Natural killer cell (primary cell): ENCODE results near the gene HSPD1. TPM values are rescaled to one million over a fixed set of nuclear protein-coding genes. Genes with fewer than 3 reads are reported as not detected.

ENCODE experiments used
- ATAC-seq, 3 donors: fragments of 150-1000 bp in 2 of 3; fragments of 200-7000 bp in 1 of 3; cut with Tn5 transposase; 1 replicate in 1 of 3; 2 replicates in 2 of 3; pipeline ENCODE4 v1.10.0; 2021; ENCODE audit warnings: mild to moderate bottlenecking in 2 of 3, moderate library complexity in 2 of 3
- DNase-seq, 2 donors: peaks; one replicate each; pipeline versions ENCODE4 v3.0.0 to v3.0.0-alpha.2; 2013 to 2021; ENCODE audit warnings: mixed read lengths in 1 of 2
- H3K27ac ChIP-seq: one replicate; pipeline ENCODE4 v1.5.1; 2013; ENCODE audit warnings: mild to moderate bottlenecking, low read length
- H3K27me3 ChIP-seq: one replicate; pipeline ENCODE4 v1.6.1; 2013; ENCODE audit warnings: low read length; ENCODE audit not compliant: control insufficient read depth, insufficient read depth
- H3K36me3 ChIP-seq: one replicate; pipeline ENCODE4 v1.6.1; 2013; ENCODE audit warnings: low read length; ENCODE audit not compliant: control insufficient read depth, insufficient read depth
- H3K4me1 ChIP-seq: one replicate; pipeline ENCODE4 v1.6.1; 2013; ENCODE audit warnings: low read length; ENCODE audit not compliant: control insufficient read depth, insufficient read depth
- H3K4me3 ChIP-seq: one replicate; pipeline ENCODE4 v1.5.1; 2013; ENCODE audit warnings: low read length
- H3K9me3 ChIP-seq: one replicate; pipeline ENCODE4 v1.6.1; 2013; ENCODE audit warnings: low read length; ENCODE audit not compliant: control insufficient read depth, insufficient read depth
- H3K27ac Mint-ChIP-seq, 2 donors: one replicate each; pipeline ENCODE4 v1.8.0; 2022; ENCODE audit warnings: mild to moderate bottlenecking in 2 of 2, mixed read lengths in 2 of 2, moderate library complexity in 1 of 2
- H3K27me3 Mint-ChIP-seq, 2 donors: one replicate each; pipeline ENCODE4 v1.8.0; 2022; ENCODE audit warnings: low read depth in 2 of 2, mixed read lengths in 2 of 2
- H3K36me3 Mint-ChIP-seq: one replicate; pipeline ENCODE4 v1.8.0; 2022; ENCODE audit warnings: mixed read lengths
- H3K4me1 Mint-ChIP-seq, 2 donors: one replicate each; pipeline ENCODE4 v1.8.0; 2022; ENCODE audit warnings: mixed read lengths in 2 of 2
- H3K4me3 Mint-ChIP-seq: one replicate; pipeline ENCODE4 v1.8.0; 2022; ENCODE audit warnings: mild to moderate bottlenecking, moderate library complexity, mixed read lengths
- H3K9me3 Mint-ChIP-seq, 2 donors: one replicate each; pipeline ENCODE4 v1.8.0; 2022; ENCODE audit warnings: mixed read lengths in 2 of 2
- WGBS: methylation state at CpG from one replicate; pipeline ENCODE4 v1.1.7; 2013; ENCODE audit warnings: missing lambda C conversion rate; ENCODE audit not compliant: insufficient coverage; 5-methylcytosine and 5-hydroxymethylcytosine counted together
- intact Hi-C: fragments of 100-400 bp; cut with micrococcal nuclease; formaldehyde crosslinking; loops from one replicate; pipeline ENCODE4 v1.14.2; 2022
- total RNA-seq, 4 donors: library from RNA; stranded (reverse); fragments of 120-200 nt in 1 of 4; gene quantifications; one replicate each; pipeline versions ENCODE4 v1.2.3 to v1.2.4, GENCODE V29; 2013 to 2022
- TF ChIP-seq, protein P1 (sequence below): fragments of 200-600 bp; IDR thresholded peaks from one replicate; pipeline ENCODE4 v1.8.0; 2022; ENCODE audit warnings: antibody characterized with exemption

Gene HSPD1
- total RNA-seq, result 100 to 1,000 TPM in 2 of 3 donors, 10 to 100 TPM in 1; 79.7 to 130 (median 113) TPM
- total RNA-seq (2013), result 142 TPM

DNA sequence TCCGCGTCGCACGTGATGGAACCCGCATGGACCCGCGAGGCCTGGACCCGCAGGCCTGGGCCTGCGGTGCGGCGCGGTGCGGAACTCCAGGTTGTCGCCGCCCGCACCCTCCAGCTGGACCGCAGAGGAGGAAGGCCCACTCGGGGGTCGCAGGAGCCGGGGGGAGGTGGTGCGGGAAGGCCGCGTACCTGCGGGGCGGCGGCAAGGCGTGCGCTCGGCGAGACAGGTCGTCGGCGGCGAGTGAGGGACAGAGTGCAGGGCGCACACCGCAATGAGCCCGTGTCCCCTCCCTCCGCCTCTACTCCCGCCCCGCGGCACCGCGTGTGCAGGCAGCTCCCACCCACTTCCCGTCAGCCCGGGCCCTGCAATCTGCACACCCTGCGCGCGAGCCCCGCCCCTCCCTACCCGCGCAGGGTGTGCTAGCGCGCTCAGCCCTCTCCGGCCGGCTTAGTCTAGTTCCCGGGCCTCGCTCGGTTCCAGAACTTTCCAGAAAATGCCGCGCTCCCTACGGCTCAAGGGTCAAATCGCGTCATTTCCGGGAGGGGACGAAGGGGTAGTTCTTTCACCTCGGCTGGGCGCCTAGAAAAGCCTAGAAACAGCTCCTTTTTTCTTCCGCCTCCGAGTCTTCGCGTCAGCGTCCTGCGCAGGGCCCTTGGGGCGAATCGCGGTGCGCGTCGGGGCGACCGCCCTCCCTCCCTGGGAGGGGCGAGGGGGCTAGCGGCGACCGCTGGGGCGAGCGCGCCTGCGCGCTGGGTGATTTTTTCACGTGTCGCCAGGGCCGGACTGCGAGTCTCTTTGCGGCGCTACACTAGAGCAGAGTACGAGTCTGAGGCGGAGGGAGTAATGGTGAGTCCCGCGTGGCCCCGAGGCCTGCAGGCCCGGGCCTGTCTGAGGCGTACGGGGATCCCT lies at the start of gene HSPD1, which contains the start of gene HSPE1:
Gene HSPD1 (minus strand): TSS at position 247 of the 909 bp plus-strand sequence. CDS start 992 bp downstream, outside the sequence.
Gene HSPE1 (plus strand): TSS at position 786 of the 909 bp plus-strand sequence. CDS start 58 bp downstream, at position 844.
- under 1% methylated on average over 104 of the region's 104 CpGs for WGBS
- TF ChIP-seq, protein P1, sequence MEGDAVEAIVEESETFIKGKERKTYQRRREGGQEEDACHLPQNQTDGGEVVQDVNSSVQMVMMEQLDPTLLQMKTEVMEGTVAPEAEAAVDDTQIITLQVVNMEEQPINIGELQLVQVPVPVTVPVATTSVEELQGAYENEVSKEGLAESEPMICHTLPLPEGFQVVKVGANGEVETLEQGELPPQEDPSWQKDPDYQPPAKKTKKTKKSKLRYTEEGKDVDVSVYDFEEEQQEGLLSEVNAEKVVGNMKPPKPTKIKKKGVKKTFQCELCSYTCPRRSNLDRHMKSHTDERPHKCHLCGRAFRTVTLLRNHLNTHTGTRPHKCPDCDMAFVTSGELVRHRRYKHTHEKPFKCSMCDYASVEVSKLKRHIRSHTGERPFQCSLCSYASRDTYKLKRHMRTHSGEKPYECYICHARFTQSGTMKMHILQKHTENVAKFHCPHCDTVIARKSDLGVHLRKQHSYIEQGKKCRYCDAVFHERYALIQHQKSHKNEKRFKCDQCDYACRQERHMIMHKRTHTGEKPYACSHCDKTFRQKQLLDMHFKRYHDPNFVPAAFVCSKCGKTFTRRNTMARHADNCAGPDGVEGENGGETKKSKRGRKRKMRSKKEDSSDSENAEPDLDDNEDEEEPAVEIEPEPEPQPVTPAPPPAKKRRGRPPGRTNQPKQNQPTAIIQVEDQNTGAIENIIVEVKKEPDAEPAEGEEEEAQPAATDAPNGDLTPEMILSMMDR, result no peak
- peaks cover 3% of the 10 kb centered on the region for H3K36me3 Mint-ChIP-seq

DNA sequence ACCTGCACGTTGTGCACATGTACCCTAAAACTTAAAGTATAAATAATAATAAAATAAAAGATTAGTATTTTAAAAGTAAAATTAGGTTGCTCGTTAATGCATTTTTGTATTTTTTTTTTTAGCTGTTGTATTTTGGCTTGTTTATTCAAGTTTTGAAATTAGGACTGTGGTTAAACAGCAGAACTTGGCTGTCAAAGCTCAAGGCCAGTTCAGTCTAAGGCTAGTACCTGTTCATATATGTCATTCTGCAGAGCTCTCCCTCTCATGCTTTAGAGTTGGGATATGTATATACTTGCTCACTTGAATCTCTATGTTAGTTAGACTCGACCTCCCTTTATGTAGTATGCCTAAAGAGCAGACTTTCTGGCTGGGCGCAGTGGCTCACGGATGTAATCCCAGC lies 48.9 kb upstream of the HSPD1 start:
- peaks cover 58% of the 10 kb centered on the region for H3K36me3 ChIP-seq
- Mint-ChIP-seq H3K4me3 (no peak overlapping the region), H3K27ac (no peak overlapping the region), H3K9me3 (no peaks in the 10 kb centered on the region), H3K27me3 (no peaks in the 10 kb centered on the region), H3K36me3 (no peaks in the 10 kb centered on the region), H3K4me1 (peaks cover 0 to 6% of the 10 kb centered on the region in 2 donors)
- TF ChIP-seq, protein P1, result no peak
- 96% methylated on average over 4 of the region's 5 CpGs for WGBS
- no peak overlapping the region for H3K4me3 ChIP-seq
- H3K27me3 ChIP-seq, result no peaks in the 10 kb centered on the region
- intact Hi-C loops, result no loop called here
- H3K27ac ChIP-seq, result no peak overlapping the region
- H3K9me3 ChIP-seq, result no peaks in the 10 kb centered on the region
- ATAC-seq, result no peak
- no peaks in the 10 kb centered on the region for H3K4me1 ChIP-seq
- DNase-seq, result no peak

More for the DNA sequence above, at the start of gene HSPD1, which contains the start of gene HSPE1:
- no peaks in the 10 kb centered on the region for H3K27me3 ChIP-seq
- Mint-ChIP-seq H3K27ac (peak within 1 kb of the TSS; percentile 94), H3K27me3 (no peaks in the 10 kb centered on the region), H3K9me3 (no peaks in the 10 kb centered on the region), H3K4me3 (peak within 1 kb of the TSS; percentile 88), H3K4me1 (peaks cover 39 to 48% of the 10 kb centered on the region in 2 donors)
- DNase-seq (peak; percentile 93 to 98), ATAC-seq (peak; percentile 84 to 95 (median 86))
- no peaks in the 10 kb centered on the region for H3K9me3 ChIP-seq
- H3K4me3 ChIP-seq, result peak within 1 kb of the TSS; percentile 85
- intact Hi-C loops, result loop anchor here (1.0 kb wide), 3 partner anchors 15 to 65 kb away; partner anchors contain the start of genes COQ10B and SF3B1
- H3K27ac ChIP-seq, result peak within 1 kb of the TSS; percentile 95
- peaks cover 43% of the 10 kb centered on the region for H3K36me3 ChIP-seq
- H3K4me1 ChIP-seq, result peaks cover 26% of the 10 kb centered on the region

DNA sequence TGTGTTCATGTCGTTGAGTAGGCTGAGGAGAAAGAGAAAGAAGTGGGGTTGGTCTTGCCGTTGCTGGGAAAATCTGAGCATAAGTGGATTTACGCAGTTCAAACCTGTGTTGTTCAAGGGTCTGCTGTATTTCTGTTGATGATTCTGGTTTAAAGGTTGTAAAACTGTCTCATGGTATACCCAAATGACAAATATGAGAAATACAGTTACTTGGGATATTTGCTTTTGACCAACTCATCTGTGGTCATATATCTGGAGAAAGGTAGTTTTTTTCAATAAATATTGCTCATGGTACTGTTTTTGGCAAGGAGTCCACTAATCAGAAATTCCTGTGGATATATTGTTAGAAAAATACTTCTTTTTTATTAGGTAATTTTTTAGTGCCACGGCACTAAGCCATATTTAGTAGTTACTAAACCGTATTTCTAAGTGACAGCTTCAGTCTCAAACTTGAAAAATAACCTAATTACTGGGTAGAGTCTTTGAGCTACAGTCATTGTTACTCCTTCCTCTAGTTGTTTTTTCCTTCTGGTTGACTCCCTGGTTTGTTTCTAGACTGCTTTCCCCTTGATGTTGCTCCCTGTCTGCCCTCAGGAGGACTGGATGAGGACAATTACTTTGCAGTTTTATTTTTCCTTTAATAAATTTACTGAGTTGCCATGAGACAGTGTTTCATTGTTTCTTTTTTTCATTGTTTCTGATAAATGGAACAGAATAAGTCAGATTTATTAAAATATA lies 47.7 kb upstream of the HSPD1 start:
- Histone ChIP-seq H3K4me3 (no peak overlapping the region), H3K9me3 (no peaks in the 10 kb centered on the region), H3K4me1 (no peaks in the 10 kb centered on the region), H3K27me3 (no peaks in the 10 kb centered on the region), H3K27ac (no peak overlapping the region), H3K36me3 (peaks cover 64% of the 10 kb centered on the region)
- Mint-ChIP-seq H3K27me3 (no peaks in the 10 kb centered on the region), H3K36me3 (peaks cover 2% of the 10 kb centered on the region), H3K9me3 (no peaks in the 10 kb centered on the region), H3K4me3 (no peak overlapping the region), H3K27ac (peak overlapping the region in 1 of 2 donors; percentile 22), H3K4me1 (peaks cover 6 to 8% of the 10 kb centered on the region in 2 donors)
- ATAC-seq (no peak), DNase-seq (no peak)
- WGBS, result 98% methylated on average over 5 of the region's 5 CpGs
- intact Hi-C loops, result no loop called here
- TF ChIP-seq, protein P1, result no peak
